ENCODE data around the gene BMP7. TPM values are rescaled to one million over a fixed set of nuclear protein-coding genes. Genes with fewer than 3 reads are reported as not detected.

The BMP7 gene
- total RNA-seq, 4 donors from 2014 or later: 34.0 to 113 (median 80.2) TPM

- WGBS, 2 donors: 91 to 95% methylated on average over 6 to 13 of the region's 13 CpGs
- intact Hi-C loops (cut with DNase I): no loop called here
- no peaks in the 10 kb centered on the region for H3K9me3 ChIP-seq
- no peak overlapping the region for H3K4me3 ChIP-seq (replicated peaks in 1 of 3)
- DNase-seq: no peak
- H3K36me3 ChIP-seq: no peaks in the 10 kb centered on the region
- H3K27ac ChIP-seq: no peak overlapping the region
- H3K27me3 ChIP-seq: no peaks in the 10 kb centered on the region
- TF ChIP-seq CTCF (IDR thresholded peaks at IDR 0.05) (no peak), POLR2A (IDR thresholded peaks at IDR 0.05) (no peak)
- peaks cover 7 to 10% of the 10 kb centered on the region in 2 donors for H3K4me1 ChIP-seq
These were observed 109.2 kb downstream of the BMP7 start for GRCh38 chr20:57157106-57157691.

GRCh38 chr20:57156011-57156729 is 110.3 kb downstream of the BMP7 start:
- Histone ChIP-seq H3K9me3 (no peaks in the 10 kb centered on the region), H3K27me3 (no peaks in the 10 kb centered on the region), H3K4me3 (replicated peaks in 1 of 3) (no peak overlapping the region), H3K4me1 (no peaks in the 10 kb centered on the region), H3K36me3 (no peaks in the 10 kb centered on the region), H3K27ac (no peak overlapping the region)
- intact Hi-C loops (cut with DNase I): no loop called here
- 85 to 87% methylated on average over 18 of the region's 18 CpGs for WGBS, 2 donors
- TF ChIP-seq CTCF (IDR thresholded peaks at IDR 0.05): no peak
- DNase-seq: no peak

GRCh38 chr20:57155415-57155814 is 111.0 kb downstream of the BMP7 start:
- H3K9me3 ChIP-seq: no peaks in the 10 kb centered on the region

GRCh38 chr20:57153238-57153905 is 113.1 kb downstream of the BMP7 start:
- DNase-seq: no peak
- intact Hi-C loops (cut with DNase I): no loop called here
- 82 to 84% methylated on average over 18 of the region's 18 CpGs for WGBS, 2 donors
- Histone ChIP-seq H3K4me3 (replicated peaks in 1 of 3) (no peak overlapping the region), H3K36me3 (no peaks in the 10 kb centered on the region), H3K9me3 (no peaks in the 10 kb centered on the region), H3K4me1 (peaks cover 0 to under 1% of the 10 kb centered on the region in 2 donors), H3K27me3 (no peaks in the 10 kb centered on the region), H3K27ac (no peak overlapping the region)
- no peak for TF ChIP-seq CTCF (IDR thresholded peaks at IDR 0.05)
- no peak for TF ChIP-seq POLR2A (IDR thresholded peaks at IDR 0.05)

More at GRCh38 chr20:57155415-57155814, 111.0 kb downstream of the BMP7 start:
- Histone ChIP-seq H3K4me3 (replicated peaks in 1 of 3) (no peak overlapping the region), H3K27me3 (no peaks in the 10 kb centered on the region), H3K36me3 (no peaks in the 10 kb centered on the region), H3K27ac (no peak overlapping the region), H3K4me1 (no peaks in the 10 kb centered on the region)
- WGBS, 2 donors: 68 to 73% methylated on average over 8 of the region's 8 CpGs
- intact Hi-C loops (cut with DNase I): no loop called here
- TF ChIP-seq CTCF (IDR thresholded peaks at IDR 0.05) (no peak), POLR2A (IDR thresholded peaks at IDR 0.05) (no peak)
- DNase-seq: no peak

DNA sequence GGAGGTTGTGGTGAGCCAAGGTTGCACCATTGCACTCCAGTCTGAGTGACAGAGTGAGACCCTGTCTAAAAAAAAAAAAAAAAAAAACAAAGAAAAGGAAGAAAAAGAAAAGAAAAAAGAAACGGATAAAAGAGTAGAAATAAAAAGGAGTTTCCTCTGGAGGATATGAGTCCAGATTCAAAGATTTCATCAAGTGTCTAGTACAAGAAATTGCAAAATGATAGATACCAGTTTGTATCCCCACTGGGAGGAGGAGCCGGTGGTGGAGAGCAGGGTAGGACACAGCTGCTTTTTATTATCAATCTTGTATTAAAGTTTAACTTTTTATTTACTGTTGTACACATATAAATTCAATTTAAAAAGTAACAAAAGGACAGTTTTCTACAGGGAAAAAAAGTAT is 113.9 kb downstream of the BMP7 start:
- H3K36me3 ChIP-seq: no peaks in the 10 kb centered on the region
- H3K4me1 ChIP-seq: peaks cover 0 to 6% of the 10 kb centered on the region in 2 donors
- no peak overlapping the region for H3K4me3 ChIP-seq (replicated peaks in 1 of 3)
- no peak overlapping the region for H3K27ac ChIP-seq
- intact Hi-C loops (cut with DNase I): no loop called here
- H3K9me3 ChIP-seq: no peaks in the 10 kb centered on the region
- no peak for TF ChIP-seq CTCF (IDR thresholded peaks at IDR 0.05)
- TF ChIP-seq POLR2A (IDR thresholded peaks at IDR 0.05): no peak
- H3K27me3 ChIP-seq: no peaks in the 10 kb centered on the region
- DNase-seq: no peak
- 76 to 80% methylated on average over 2 of the region's 2 CpGs for WGBS, 2 donors

Data from thyroid gland (tissue), 4 donors.